B cell (primary cell): ENCODE measurements around the gene MRPL4. TPM values are rescaled to one million over a fixed set of nuclear protein-coding genes. Genes with fewer than 3 reads are reported as not detected.

Experiments
- ATAC-seq: fragments of 200-7000 bp; cut with Tn5 transposase; one replicate; pipeline ENCODE4 v1.10.0; 2021; ENCODE audit warnings: low read depth, mild to moderate bottlenecking, moderate number of reproducible peaks, moderate library complexity
- CTCF ChIA-PET: fragments of 350-600 bp; sonication (Branson Sonifier 250); formaldehyde crosslinking; loops from one replicate; lab custom pipeline; 2021; ENCODE audit warnings: antibody characterized with exemption, inconsistent platforms; lab: Charles Lee
- POLR2A ChIA-PET: fragments of 350-600 bp; sonication (Branson Sonifier 250); formaldehyde crosslinking; loops from one replicate; lab custom pipeline; 2021; ENCODE audit warnings: antibody characterized with exemption; lab: Charles Lee
- DNase-seq: peaks from one replicate; pipeline ENCODE4 v3.0.0; 2013
- H2AFZ ChIP-seq: 2 replicates; pipeline ENCODE4 v1.6.1; 2012; ENCODE audit warnings: mild to moderate bottlenecking, low read depth, low read length; ENCODE audit not compliant: insufficient read depth, poor library complexity, severe bottlenecking
- H3K27ac ChIP-seq, 2 donors: 1 replicate in 1 of 2; 2 replicates in 1 of 2; pipeline ENCODE4 v1.5.1; 2012 to 2013; ENCODE audit warnings: low read length in 2 of 2, mild to moderate bottlenecking in 2 of 2, moderate library complexity in 1 of 2
- H3K27me3 ChIP-seq, 4 experiments: fragments of 200-600 bp in 1 of 4; sonication (generic) in 1 of 4; replicated peaks in 1 of 4; 1 replicate in 2 of 4; 2 replicates in 2 of 4; pipeline versions ENCODE4 v1.6.1 to v1.7.0; 2013 to 2016; ENCODE audit warnings: low read length in 3 of 4, mild to moderate bottlenecking in 2 of 4, mixed read lengths in 1 of 4, moderate library complexity in 1 of 4; ENCODE audit not compliant: insufficient read depth in 4 of 4, control insufficient read depth in 3 of 4; ENCODE audit errors: control extremely low read depth in 1 of 4
- H3K36me3 ChIP-seq, 2 experiments: replicated peaks in 1 of 2; 1 replicate in 1 of 2; 2 replicates in 1 of 2; pipeline versions ENCODE4 v1.6.1 to v1.7.1; 2013; ENCODE audit warnings: low read length in 1 of 2; ENCODE audit not compliant: insufficient read depth in 2 of 2, control insufficient read depth in 1 of 2; ENCODE audit errors: control extremely low read depth in 1 of 2, extremely low read depth in 1 of 2
- H3K4me1 ChIP-seq, 2 donors: fragments of 200-600 bp in 1 of 2; sonication (generic) in 1 of 2; 1 replicate in 1 of 2; 2 replicates in 1 of 2; pipeline versions ENCODE4 v1.5.1 to v1.6.1; 2013 to 2017; ENCODE audit warnings: low read length in 2 of 2; ENCODE audit not compliant: control insufficient read depth in 2 of 2, insufficient read depth in 2 of 2
- H3K4me2 ChIP-seq: replicated peaks from 2 replicates; pipeline ENCODE3; 2012; ENCODE audit warnings: mild to moderate bottlenecking, low read depth, low read length; ENCODE audit not compliant: poor library complexity, severe bottlenecking
- H3K4me3 ChIP-seq, 5 experiments: fragments of 200-600 bp in 1 of 5; sonication (generic) in 1 of 5; 1 replicate in 3 of 5; 2 replicates in 2 of 5; pipeline versions ENCODE4 v1.5.1 to v1.7.0; 2011 to 2016; ENCODE audit warnings: low read length in 4 of 5, mild to moderate bottlenecking in 4 of 5, low read depth in 2 of 5, control low read depth in 1 of 5, moderate library complexity in 1 of 5; ENCODE audit not compliant: insufficient read depth in 1 of 5; ENCODE audit errors: control extremely low read depth in 1 of 5, extremely low read depth in 1 of 5
- H3K79me2 ChIP-seq: fragments of 200-600 bp; sonication (generic); one replicate; pipeline ENCODE4 v1.6.0; 2016; ENCODE audit warnings: low read length; ENCODE audit not compliant: control insufficient read depth, insufficient read depth
- H3K9ac ChIP-seq: fragments of 200-600 bp; sonication (generic); 2 replicates; pipeline ENCODE4 v1.6.1; 2017; ENCODE audit warnings: mild to moderate bottlenecking, low read length, moderate library complexity
- H3K9me3 ChIP-seq, 3 donors: one replicate each; pipeline versions ENCODE4 v1.6.1 to v1.7.1; 2013; ENCODE audit warnings: low read length in 2 of 3; ENCODE audit not compliant: control insufficient read depth in 2 of 3, insufficient read depth in 1 of 3; ENCODE audit errors: control extremely low read depth in 1 of 3
- H4K20me1 ChIP-seq: 2 replicates; pipeline ENCODE4 v1.6.0; 2012; ENCODE audit warnings: mild to moderate bottlenecking, low read length; ENCODE audit not compliant: insufficient read depth, control insufficient read depth, poor library complexity, severe bottlenecking
- H3K27ac Mint-ChIP-seq: one replicate; pipeline ENCODE4 v1.8.0; 2021; ENCODE audit warnings: mixed read lengths
- H3K27me3 Mint-ChIP-seq: one replicate; pipeline ENCODE4 v1.8.0; 2021; ENCODE audit warnings: mixed read lengths
- H3K4me1 Mint-ChIP-seq: one replicate; pipeline ENCODE4 v1.8.0; 2021; ENCODE audit warnings: mixed read lengths
- H3K4me3 Mint-ChIP-seq: one replicate; pipeline ENCODE4 v1.8.0; 2021; ENCODE audit warnings: mixed read lengths
- H3K9me3 Mint-ChIP-seq: one replicate; pipeline ENCODE4 v1.8.0; 2022; ENCODE audit warnings: mixed read lengths; ENCODE audit not compliant: insufficient read depth
- EZH2 ChIP-seq: IDR thresholded peaks from 2 replicates; pipeline ENCODE4 v1.6.1; 2012; ENCODE audit warnings: borderline replicate concordance, low read depth, mild to moderate bottlenecking, moderate library complexity, low read length; ENCODE audit not compliant: insufficient read depth, poor library complexity, severe bottlenecking
- WGBS: methylation state at CpG from one replicate; pipeline ENCODE4 v1.1.5; 2013; ENCODE audit warnings: missing lambda C conversion rate; ENCODE audit not compliant: insufficient coverage; 5-methylcytosine and 5-hydroxymethylcytosine counted together
- intact Hi-C: fragments of 100-400 bp; cut with micrococcal nuclease; formaldehyde crosslinking; loops from one replicate; pipeline ENCODE4 v1.10.0; 2022
- polyA plus RNA-seq: library from polyadenylated mRNA; depleted of rRNA; stranded (reverse); fragments of >200 nt; gene quantifications from 2 replicates; pipeline ENCODE4 v1.2.3, GENCODE V29; 2012
- total RNA-seq, 2 donors: library from RNA; stranded (reverse); fragments of 120-200 nt in 1 of 2; gene quantifications; 1 replicate in 1 of 2; 2 replicates in 1 of 2; pipeline versions ENCODE4 v1.2.3 to v1.2.4, GENCODE V29; 2013 to 2022
- TF ChIP-seq, protein P1 (sequence below): fragments of 200-600 bp; IDR thresholded peaks from one replicate; pipeline ENCODE4 v1.8.0; 2022; ENCODE audit warnings: antibody characterized with exemption, mild to moderate bottlenecking

Gene MRPL4
- total and polyA plus RNA-seq, 2 donors (not counting 1 experiment from before 2014, with no cell fraction given), result 39.8 to 81.1 TPM

DNA sequence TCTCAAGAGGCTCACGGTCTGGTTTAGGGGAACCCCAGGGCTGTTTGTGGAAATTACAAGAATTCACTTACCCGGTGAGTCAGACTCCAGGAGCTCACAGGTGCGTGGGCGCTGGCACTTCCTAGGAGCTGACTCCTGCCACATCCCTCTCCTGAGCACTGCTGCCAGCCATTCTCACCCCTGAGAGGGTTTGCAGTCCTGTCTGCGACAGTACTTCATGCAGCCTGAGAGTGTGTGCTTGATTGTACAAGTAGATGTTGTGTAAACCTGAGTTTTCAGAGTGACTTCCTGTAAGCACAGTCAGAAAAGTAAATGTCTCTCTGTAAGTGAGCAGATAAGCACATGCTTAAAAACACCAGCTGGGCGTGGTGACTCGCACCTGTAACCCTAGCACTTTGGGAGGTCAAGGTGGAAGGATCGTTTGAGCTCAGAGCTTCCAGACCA lies 8.1 kb downstream of the MRPL4 start:
- no peak for DNase-seq
- Histone ChIP-seq H2AFZ (no peak overlapping the region), H3K9me3 (no peaks in the 10 kb centered on the region), H3K9ac (no peak overlapping the region), H3K4me3 (no peak overlapping the region), H3K27ac (no peak overlapping the region), H4K20me1 (no peaks in the 10 kb centered on the region), H3K4me2 (no peak overlapping the region), H3K36me3 (peaks cover 0 to 28% of the 10 kb centered on the region in 2 experiments), H3K79me2 (no peaks in the 10 kb centered on the region), H3K27me3 (no peaks in the 10 kb centered on the region), H3K4me1 (peaks cover 0 to 3% of the 10 kb centered on the region in 2 donors)
- POLR2A ChIA-PET, result no interaction called here
- CTCF ChIA-PET, result interaction anchor here (0.6 to 7.9 kb wide), 18 partner anchors 9 to 603 kb away, joined by 3 to 268 read pairs (median 6); partner anchors contain the start of genes CDC37, ICAM1, ICAM4 and MRPL4
- no peak overlapping the region for H3K27ac Mint-ChIP-seq
- H3K27me3 Mint-ChIP-seq, result no peaks in the 10 kb centered on the region
- no peaks in the 10 kb centered on the region for H3K4me1 Mint-ChIP-seq
- no peak overlapping the region for H3K4me3 Mint-ChIP-seq
- TF ChIP-seq, protein P1, sequence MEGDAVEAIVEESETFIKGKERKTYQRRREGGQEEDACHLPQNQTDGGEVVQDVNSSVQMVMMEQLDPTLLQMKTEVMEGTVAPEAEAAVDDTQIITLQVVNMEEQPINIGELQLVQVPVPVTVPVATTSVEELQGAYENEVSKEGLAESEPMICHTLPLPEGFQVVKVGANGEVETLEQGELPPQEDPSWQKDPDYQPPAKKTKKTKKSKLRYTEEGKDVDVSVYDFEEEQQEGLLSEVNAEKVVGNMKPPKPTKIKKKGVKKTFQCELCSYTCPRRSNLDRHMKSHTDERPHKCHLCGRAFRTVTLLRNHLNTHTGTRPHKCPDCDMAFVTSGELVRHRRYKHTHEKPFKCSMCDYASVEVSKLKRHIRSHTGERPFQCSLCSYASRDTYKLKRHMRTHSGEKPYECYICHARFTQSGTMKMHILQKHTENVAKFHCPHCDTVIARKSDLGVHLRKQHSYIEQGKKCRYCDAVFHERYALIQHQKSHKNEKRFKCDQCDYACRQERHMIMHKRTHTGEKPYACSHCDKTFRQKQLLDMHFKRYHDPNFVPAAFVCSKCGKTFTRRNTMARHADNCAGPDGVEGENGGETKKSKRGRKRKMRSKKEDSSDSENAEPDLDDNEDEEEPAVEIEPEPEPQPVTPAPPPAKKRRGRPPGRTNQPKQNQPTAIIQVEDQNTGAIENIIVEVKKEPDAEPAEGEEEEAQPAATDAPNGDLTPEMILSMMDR, result no peak
- TF ChIP-seq EZH2, result no peak
- intact Hi-C loops, result no loop called here
- no peaks in the 10 kb centered on the region for H3K9me3 Mint-ChIP-seq
- ATAC-seq, result no peak
- WGBS, result 77% methylated on average over 6 of the region's 8 CpGs

DNA sequence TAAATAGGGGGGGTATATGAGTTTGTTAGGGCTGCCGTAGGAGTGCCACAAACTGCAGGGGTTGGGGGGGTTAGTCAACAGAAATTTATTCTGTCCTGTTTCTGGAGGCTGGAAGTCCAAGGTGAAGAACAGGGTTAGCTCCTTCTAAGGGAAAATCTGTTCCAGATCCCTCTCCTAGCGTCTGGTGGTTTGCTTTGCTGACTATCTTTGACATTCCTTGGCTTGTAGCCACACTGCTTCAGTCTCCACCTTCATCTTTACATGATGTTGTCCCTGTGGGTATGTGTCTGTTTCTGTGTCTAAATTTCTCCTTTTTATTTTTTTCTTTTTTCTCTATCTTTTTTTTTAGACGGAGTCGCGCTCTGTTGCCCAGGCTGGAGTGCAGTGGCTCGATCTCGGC lies 10.8 kb downstream of the MRPL4 start:
- H3K4me3 Mint-ChIP-seq, result no peak overlapping the region

More for the DNA sequence above, 10.8 kb downstream of the MRPL4 start:
- TF ChIP-seq, protein P1, result no peak
- no peak for TF ChIP-seq EZH2
- H3K27me3 ChIP-seq, result no peaks in the 10 kb centered on the region
- Mint-ChIP-seq H3K9me3 (no peaks in the 10 kb centered on the region), H3K4me1 (no peaks in the 10 kb centered on the region), H3K27me3 (no peaks in the 10 kb centered on the region), H3K27ac (no peak overlapping the region)
- no peaks in the 10 kb centered on the region for H3K9me3 ChIP-seq
- H2AFZ ChIP-seq, result no peak overlapping the region
- H3K27ac ChIP-seq, result no peak overlapping the region
- no peaks in the 10 kb centered on the region for H3K79me2 ChIP-seq
- peaks cover 0 to 15% of the 10 kb centered on the region in 2 experiments for H3K36me3 ChIP-seq
- no peak for DNase-seq
- CTCF ChIA-PET, result interaction anchor here (0.6 to 7.9 kb wide), 4 partner anchors 12 to 125 kb away, joined by 3 to 268 read pairs (median 18); partner anchors contain the start of gene MRPL4
- no peak for ATAC-seq
- H3K4me2 ChIP-seq, result no peak overlapping the region
- no peak overlapping the region for H3K4me3 ChIP-seq
- peaks cover 0 to 3% of the 10 kb centered on the region in 2 donors for H3K4me1 ChIP-seq
- POLR2A ChIA-PET, result no interaction called here
- intact Hi-C loops, result no loop called here
- WGBS, result 89% methylated on average over 6 of the region's 7 CpGs
- H4K20me1 ChIP-seq, result no peaks in the 10 kb centered on the region
- H3K9ac ChIP-seq, result no peak overlapping the region
